Motor neuron (in vitro differentiated cells): ENCODE results near the gene ADCK1. TPM values are rescaled to one million over a fixed set of nuclear protein-coding genes. Genes with fewer than 3 reads are reported as not detected.
"Not testable (repeated sequence)": the region's sequence is repeated elsewhere in the genome, so short reads cannot be mapped to it uniquely, and the experiment has no call there.

Source experiments
- ATAC-seq, 8 experiments: fragments of 200-7000 bp; cut with Tn5 transposase; replicated peaks in 6 of 8; 2 replicates each; pipeline ENCODE4 v1.8.0; 2021; ENCODE audit warnings: mild to moderate bottlenecking in 8 of 8, moderate library complexity in 8 of 8
- H3K27ac ChIP-seq, 2 donors: fragments of 250-450 bp; sonication (Bioruptor Pico); 2 replicates each; pipeline ENCODE4 v1.9.0; 2021; ENCODE audit warnings: antibody characterized with exemption in 2 of 2, mild to moderate bottlenecking in 2 of 2, moderate library complexity in 1 of 2
- H3K4me1 ChIP-seq, 2 donors: fragments of 250-450 bp; sonication (Bioruptor Pico); replicated peaks in 1 of 2; 2 replicates each; pipeline ENCODE4 v1.6.1; 2021; ENCODE audit warnings: antibody characterized with exemption in 2 of 2, mild to moderate bottlenecking in 2 of 2, moderate library complexity in 1 of 2
- H3K4me3 ChIP-seq, 5 donors: fragments of 250-450 bp; sonication (Bioruptor Pico); 2 replicates each; pipeline ENCODE4 v1.9.0; 2021; ENCODE audit warnings: antibody characterized with exemption in 5 of 5, mild to moderate bottlenecking in 5 of 5, moderate library complexity in 4 of 5
- WGBS, 10 experiments: fragments of 450-650 bp; shearing (Covaris generic); methylation state at CpG; one replicate each; pipeline ENCODE4 v1.0.0; 2022; 5-methylcytosine and 5-hydroxymethylcytosine counted together
- in situ Hi-C, 9 experiments: fragments of 400-800 bp; cut with MboI; loops; one replicate each; pipeline ENCODE4 v1.15.0; 2021; ENCODE audit warnings: low sequenced_read_pairs in 9 of 9, low pct_unique_long_range_greater_than_20kb in 2 of 9; ENCODE audit not compliant: unreplicated experiment in 9 of 9
- total RNA-seq, 8 experiments: library from RNA; unstranded; fragments of 300-600 nt; gene quantifications; 2 replicates each; pipeline versions ENCODE4 v1.2.3 to v1.2.4, GENCODE V29; 2022

Gene ADCK1
- total RNA-seq, 8 experiments from 2014 or later = 4.1 to 13.1 (median 5.3) TPM

DNA sequence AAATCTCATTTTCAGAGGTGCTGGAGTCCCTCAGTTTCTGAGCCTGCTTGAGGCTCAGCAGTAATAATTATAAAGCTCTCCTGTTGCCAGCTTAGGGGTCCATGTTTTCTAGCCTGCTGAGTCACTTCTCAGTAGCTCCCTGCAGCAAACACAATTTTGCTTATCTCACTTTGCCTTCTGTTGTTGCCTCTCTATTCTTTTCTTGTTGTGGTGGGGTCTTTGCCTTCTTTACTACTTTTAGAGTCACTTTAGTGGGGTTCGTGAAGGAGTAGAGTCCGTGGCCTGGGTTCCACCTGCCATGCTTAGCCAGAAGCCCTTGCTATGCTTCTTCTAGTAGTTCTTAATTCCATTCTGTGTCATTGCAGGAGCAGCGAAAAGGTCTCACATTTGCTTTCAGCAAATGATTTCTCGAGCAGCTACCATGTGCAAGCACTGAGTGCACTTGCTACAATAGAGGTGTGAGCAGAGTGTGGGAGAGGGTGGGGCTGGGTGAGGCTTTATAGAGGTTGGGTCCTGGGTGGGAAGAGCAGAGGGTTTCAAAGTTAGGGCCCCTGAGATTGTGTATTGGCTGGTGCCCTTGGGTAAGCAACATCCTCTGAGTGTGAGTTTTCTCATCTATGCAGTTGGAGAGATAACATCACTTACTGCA, 114.3 kb downstream of the ADCK1 start:
- Histone ChIP-seq H3K4me1 (peaks cover 12 to 14% of the 10 kb centered on the region in 2 donors), H3K4me3 (no peak overlapping the region), H3K27ac (peak overlapping the region in 1 of 2 donors; percentile 66)
- in situ Hi-C loops = no loop called here
- no peak for ATAC-seq
- WGBS, 10 experiments = 75 to 100% (median 89%) methylated on average over 1 to 3 of the region's 4 CpGs; no CpG with 5 or more reads in 2 of the 10 experiments

DNA sequence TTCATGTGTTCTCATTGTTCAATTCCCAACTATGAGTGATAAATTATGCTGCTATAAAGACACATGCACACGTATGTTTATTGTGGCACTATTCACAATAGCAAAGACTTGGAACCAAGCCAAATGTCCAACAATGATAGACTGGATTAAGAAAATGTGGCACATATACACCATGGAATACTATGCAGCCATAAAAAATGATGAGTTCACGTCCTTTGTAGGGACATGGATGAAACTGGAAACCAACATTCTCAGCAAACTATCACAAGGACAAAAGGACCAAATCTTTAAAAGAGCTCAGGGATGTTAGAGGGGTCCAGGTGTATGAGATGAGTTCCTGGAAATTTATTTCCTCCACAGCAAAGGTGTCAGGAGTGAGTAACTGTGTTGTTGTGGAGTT, 115.5 kb downstream of the ADCK1 start:
- WGBS, 10 experiments = 40% methylated on average over 1 of the region's 2 CpGs; no CpG with 5 or more reads in 9 of the 10 experiments
- in situ Hi-C loops, ATAC-seq, H3K4me3 ChIP-seq, H3K27ac ChIP-seq: not testable (repeated sequence)
- H3K4me1 ChIP-seq = peaks cover 12 to 14% of the 10 kb centered on the region in 2 donors

DNA sequence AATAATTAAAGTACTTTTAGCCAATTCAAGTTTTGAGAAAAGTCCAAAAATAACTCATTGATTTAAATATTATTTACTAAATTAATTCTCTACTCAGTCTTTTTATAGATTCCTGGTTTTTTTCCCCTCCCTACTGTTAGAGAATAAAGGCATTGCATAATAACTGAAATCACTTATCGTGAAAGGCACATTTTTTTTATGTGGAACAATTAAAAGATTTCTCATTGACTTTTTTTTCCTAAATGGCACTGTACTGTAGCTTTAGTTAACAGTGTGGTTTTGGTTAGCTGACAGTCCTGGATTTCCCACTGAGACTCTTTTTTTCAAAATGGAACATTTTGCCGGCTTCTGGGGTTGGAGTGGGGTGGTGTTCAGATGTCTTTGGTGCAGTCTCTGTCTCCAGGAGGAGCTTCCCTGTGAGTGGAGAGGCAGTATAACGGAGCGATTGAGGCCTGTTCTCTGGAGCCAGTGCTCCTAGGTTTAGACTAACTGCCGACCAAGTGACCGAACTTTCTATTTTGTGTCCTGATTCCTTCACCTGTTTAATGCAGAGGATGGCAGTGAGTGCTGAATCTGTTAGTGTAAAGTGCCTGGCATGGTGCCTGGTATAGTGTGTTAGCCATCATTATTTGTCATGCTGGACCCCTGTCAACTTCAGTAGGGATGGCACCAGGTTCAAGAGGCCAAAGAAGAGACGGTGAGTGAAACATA, 117.7 kb downstream of the ADCK1 start:
- in situ Hi-C loops = no loop called here
- Histone ChIP-seq H3K4me3 (no peak overlapping the region), H3K4me1 (peaks cover 22 to 27% of the 10 kb centered on the region in 2 donors), H3K27ac (no peak overlapping the region)
- 50 to 100% (median 74%) methylated on average over 1 to 7 of the region's 7 CpGs for WGBS, 10 experiments
- ATAC-seq = no peak

DNA sequence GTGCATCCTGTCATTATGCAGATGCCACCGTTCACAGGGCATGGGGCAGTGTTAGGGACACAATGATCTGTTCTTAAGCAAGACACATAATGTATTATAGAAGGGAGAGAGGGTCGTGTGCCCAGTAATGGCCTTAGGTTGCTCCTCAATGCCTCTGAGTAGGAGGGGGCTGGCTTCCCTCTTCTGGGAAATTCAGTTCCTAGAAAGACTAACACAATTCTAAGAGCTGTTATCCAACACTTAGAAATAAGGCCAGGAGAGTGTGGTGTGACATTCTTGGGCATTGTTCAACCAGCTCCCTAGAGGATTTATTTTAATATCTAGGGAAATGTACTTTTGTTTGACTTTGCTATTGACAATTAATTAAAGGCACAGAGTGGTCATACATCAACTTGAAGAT, 118.5 kb downstream of the ADCK1 start:
- no peak overlapping the region for H3K4me3 ChIP-seq
- WGBS, 10 experiments = 14 to 60% (median 44%) methylated on average over 1 of the region's 2 CpGs; no CpG with 5 or more reads in 6 of the 10 experiments
- in situ Hi-C loops = no loop called here
- no peak for ATAC-seq
- H3K4me1 ChIP-seq = peaks cover 27% of the 10 kb centered on the region in 2 donors
- no peak overlapping the region for H3K27ac ChIP-seq

DNA sequence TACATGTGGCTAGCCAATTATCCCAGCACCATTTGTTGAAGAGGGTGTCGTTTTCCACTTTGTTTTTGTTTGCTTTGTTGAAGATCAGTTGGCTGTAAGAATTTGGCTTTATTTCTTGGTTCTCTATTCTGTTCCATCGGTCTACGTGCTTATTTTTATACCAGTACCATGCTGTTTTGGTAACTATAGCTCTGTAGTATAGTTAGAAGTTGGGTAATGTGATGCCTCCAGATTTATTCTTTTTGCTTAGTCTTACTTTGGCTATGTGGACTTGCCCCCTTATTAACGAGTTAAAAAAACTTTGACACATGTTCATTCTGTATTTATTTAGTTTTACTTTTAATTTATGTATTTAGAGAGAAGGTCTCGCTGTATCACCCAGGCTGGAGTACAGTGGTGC, 120.4 kb downstream of the ADCK1 start:
- no peak overlapping the region for H3K4me3 ChIP-seq
- peaks cover 31 to 37% of the 10 kb centered on the region in 2 donors for H3K4me1 ChIP-seq
- in situ Hi-C loops = no loop called here
- H3K27ac ChIP-seq = no peak overlapping the region
- WGBS, 10 experiments = 26 to 100% (median 88%) methylated on average over 2 to 5 of the region's 5 CpGs
- no peak for ATAC-seq

DNA sequence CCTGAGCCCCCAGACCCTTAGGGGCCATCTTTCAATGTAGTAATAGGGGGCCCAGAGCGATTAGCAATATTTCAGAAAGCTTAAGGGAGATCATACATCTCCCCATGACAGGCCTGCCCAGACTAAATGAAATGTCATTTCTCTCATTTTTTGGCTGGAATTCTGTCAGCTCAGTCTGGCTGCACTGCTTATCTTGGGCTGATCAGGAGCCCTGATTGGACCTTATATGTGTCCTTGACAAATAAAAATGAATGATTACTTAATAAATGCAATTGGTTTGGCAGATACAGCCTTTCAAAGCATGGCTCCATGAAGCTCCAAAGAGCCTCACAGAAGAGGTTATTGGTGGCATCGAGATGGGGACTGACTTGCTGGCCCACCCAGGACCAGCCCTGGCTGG, 121.9 kb downstream of the ADCK1 start:
- 50 to 83% (median 80%) methylated on average over 1 to 2 of the region's 2 CpGs; no CpG with 5 or more reads in 7 of the 10 experiments for WGBS, 10 experiments
- in situ Hi-C loops = no loop called here
- no peak for ATAC-seq
- Histone ChIP-seq H3K4me1 (peaks cover 31 to 37% of the 10 kb centered on the region in 2 donors), H3K27ac (no peak overlapping the region), H3K4me3 (no peak overlapping the region)

DNA sequence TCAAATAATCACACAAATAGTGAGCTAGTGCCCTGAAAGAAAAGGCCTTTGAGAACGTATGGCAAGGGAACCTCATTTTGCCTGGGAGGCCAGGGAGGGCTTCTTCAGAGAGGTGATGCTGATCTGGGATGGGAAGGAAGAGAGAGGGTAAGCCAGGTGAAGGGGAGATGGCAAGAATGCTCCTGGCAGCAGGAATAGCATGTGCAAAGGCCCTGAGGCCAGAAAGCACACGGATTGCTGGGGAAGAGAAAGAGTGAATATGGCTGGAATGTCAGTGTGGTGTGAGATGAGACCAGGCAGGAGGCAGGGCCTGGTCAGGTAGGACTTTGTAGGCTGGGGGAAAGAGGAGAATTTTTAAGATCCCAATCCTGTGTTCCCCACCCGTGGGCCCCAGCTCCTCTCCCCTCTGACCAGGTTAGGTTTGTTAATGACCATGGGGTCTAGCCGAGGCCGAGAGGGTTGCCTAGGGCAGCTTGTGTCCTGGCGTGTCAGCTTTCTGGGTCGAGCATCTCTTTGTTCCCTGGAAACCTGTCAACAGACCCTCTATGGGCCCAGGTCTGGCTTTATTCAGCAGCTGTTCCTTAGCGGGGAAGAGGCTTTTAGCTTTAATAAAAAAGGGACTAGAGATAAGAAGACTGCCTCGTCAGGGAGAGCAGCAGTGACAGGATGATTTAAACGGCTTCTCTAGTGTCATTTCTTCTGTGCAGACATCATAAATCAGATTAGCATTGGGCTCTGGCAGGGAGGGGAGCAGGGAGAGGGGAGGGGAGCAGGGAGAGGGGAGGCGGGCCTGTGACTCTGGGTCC, 123.4 kb downstream of the ADCK1 start:
- peak overlapping the region; percentile 77 to 81 for H3K27ac ChIP-seq
- in situ Hi-C loops = no loop called here
- 32 to 100% (median 75%) methylated on average over 1 to 5 of the region's 11 CpGs; no CpG with 5 or more reads in 1 of the 10 experiments for WGBS, 10 experiments
- ATAC-seq = peak in 5 of 8 experiments; percentile 91 to 96 (median 92)
- peaks cover 31 to 37% of the 10 kb centered on the region in 2 donors for H3K4me1 ChIP-seq
- H3K4me3 ChIP-seq = no peak overlapping the region

DNA sequence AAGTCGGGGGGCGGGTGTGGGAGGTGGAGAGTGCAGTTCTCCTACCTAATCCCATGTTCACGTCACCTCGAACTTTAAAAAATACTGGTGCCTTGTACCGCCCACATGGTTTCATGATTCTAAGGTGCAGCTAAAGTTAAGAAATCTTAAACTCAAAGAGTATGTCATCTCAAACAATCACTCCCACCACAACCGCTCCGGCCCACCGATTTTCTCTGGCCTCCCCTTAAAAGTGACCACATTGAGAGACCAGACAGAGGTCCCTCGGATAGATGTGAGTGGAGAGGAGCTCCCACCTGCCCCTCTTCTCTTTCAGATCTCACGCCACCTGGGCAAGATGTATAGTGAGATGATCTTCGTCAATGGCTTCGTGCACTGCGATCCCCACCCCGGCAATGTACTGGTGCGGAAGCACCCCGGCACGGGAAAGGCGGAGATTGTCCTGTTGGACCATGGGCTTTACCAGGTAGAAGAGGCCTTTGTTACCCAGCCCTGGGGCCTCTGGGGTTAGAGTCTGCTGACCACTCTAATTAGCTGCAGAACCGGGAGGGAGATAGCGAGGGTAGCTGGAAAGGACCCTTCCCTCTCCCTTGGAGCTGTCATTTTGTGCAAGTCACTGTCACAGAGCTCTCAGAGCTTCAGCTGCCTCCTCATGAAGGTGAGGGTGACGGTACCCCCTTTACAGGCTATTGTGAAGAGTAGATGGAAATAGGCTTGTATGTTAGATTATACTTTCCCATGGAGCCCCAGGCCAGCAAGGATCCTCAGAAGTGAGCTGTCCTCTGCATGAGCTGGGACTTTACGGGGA, 124.4 kb downstream of the ADCK1 start:
- in situ Hi-C loops = no loop called here
- WGBS, 10 experiments = 82 to 100% (median 100%) methylated on average over 1 to 13 of the region's 22 CpGs; no CpG with 5 or more reads in 3 of the 10 experiments
- Histone ChIP-seq H3K4me3 (no peak overlapping the region), H3K4me1 (peaks cover 27 to 35% of the 10 kb centered on the region in 2 donors), H3K27ac (peak overlapping the region in 1 of 2 donors; percentile 81)
- ATAC-seq = no peak

DNA sequence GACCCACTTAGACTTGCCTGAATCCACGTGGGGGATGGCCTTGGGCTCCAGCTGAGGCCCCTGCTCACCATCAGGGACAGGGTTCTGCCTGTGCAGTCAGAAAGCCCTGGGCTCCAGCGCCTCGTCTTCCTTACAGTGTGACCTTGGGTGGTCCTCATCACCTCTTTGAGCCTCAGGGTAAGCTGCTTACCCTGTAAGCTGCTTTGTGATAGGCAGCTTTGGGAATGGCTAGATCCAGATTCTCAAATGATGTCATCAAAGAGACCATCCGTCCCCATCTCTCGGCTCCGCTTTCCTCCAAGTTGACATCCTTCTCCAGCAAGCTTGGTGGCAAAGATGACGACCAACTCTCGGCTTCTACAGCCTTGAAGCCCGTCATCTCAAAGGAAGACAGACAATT, 127.0 kb downstream of the ADCK1 start:
- in situ Hi-C loops = no loop called here
- H3K4me1 ChIP-seq = peaks cover 21 to 28% of the 10 kb centered on the region in 2 donors
- H3K4me3 ChIP-seq = no peak overlapping the region
- WGBS, 10 experiments = 33 to 100% (median 78%) methylated on average over 3 to 6 of the region's 9 CpGs; no CpG with 5 or more reads in 5 of the 10 experiments
- H3K27ac ChIP-seq = no peak overlapping the region
- no peak for ATAC-seq

DNA sequence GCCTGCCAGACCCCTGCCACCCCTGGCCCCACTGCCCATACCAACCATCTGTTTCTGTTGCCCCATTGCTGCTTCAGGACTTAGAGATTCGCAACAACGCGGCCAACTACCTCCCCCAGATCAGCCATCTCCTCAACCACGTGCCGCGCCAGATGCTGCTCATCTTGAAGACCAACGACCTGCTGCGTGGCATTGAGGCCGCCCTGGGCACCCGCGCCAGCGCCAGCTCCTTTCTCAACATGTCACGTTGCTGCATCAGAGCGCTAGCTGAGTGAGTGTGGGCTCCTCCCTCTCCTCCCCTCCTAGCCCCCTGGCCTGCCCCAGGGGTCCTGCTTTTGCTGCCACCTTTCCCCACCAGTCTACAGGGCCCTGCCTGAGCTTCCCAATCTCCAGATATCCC, 131.5 kb downstream of the ADCK1 start:
- no peak for ATAC-seq
- no peak overlapping the region for H3K27ac ChIP-seq
- in situ Hi-C loops = no loop called here
- no peak overlapping the region for H3K4me3 ChIP-seq
- peaks cover 0 to 3% of the 10 kb centered on the region in 2 donors for H3K4me1 ChIP-seq
- WGBS, 10 experiments = 80 to 100% (median 100%) methylated on average over 2 to 3 of the region's 14 CpGs; no CpG with 5 or more reads in 6 of the 10 experiments

DNA sequence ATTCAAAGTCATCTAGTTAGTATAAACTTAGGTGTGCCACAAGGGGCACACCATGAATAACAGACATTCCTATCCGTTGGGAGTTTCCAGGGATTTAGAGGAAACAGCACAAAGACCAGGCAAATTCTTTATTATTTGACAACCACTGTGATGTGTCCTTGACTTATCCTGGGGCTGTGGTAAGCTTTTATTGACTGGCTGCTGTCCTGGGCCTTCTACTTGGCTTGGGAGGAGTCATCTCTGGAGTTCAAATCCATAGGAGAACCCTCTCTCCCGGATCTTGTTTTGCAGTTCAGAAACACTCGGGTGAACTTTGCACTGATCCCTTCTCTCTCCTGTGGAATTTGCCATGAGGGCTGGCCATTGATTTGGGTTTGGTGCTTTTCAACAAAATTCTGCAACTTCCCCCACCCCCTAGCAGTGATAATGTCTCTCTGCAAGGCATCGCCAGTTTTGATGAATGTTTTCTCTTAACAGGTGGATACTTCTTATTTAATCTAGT, 136.3 kb downstream of the ADCK1 start:
- in situ Hi-C loops = no loop called here
- WGBS, 10 experiments = 73 to 100% (median 92%) methylated on average over 1 to 3 of the region's 4 CpGs; no CpG with 5 or more reads in 2 of the 10 experiments
- no peak overlapping the region for H3K27ac ChIP-seq
- no peak for ATAC-seq
- H3K4me1 ChIP-seq = peaks cover 0 to 6% of the 10 kb centered on the region in 2 donors
- H3K4me3 ChIP-seq = no peak overlapping the region

DNA sequence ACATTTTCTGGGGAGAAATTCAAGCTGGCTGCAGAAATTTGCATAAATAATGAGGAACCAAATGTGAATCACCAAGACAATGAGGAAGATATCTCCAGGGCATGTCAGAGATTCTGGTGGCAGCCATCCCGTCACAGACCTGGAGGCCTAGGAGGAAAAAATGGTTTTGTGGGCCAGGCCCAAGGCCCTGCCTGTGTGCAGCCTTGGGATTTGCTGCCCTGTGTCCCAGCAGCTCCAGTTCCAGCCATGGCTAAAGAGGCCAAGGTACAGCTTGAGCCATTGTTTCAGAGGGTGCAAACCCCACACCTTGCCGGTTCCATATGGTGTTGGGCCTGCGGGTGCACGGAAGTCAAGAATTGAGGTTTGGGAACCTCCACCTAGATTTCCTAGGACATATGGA, 147.5 kb downstream of the ADCK1 start:
- in situ Hi-C loops = no loop called here
- Histone ChIP-seq H3K4me1 (no peaks in the 10 kb centered on the region), H3K4me3 (no peak overlapping the region), H3K27ac (no peak overlapping the region)
- 67 to 100% (median 100%) methylated on average over 1 of the region's 4 CpGs; no CpG with 5 or more reads in 5 of the 10 experiments for WGBS, 10 experiments
- ATAC-seq = no peak
